ENCODE data around the gene NCBP2. TPM values are rescaled to one million over a fixed set of nuclear protein-coding genes. Genes with fewer than 3 reads are reported as not detected.

NCBP2 gene
- total RNA-seq, 1 donor from 2014 or later = 55.1 TPM

DNA sequence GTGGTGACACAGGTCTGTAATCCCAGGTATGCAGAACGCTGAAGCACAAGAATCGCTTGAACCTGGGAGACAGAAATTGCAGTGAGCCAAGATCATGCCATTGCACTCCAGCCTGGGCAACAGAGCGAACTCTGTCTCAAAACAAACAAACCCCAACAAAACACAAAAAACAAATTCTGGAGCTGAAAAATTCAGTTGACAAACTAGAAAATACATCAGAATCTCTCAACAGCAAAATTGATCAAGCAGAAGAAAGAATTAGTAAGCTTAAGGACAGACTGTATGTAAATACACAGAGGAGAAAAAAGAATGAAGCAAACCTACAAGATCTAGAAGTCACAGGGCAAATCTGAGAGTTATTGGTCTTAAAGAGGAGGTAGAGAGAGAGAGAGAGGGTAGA is 25.3 kb downstream of the NCBP2 start:
- TF ChIP-seq CTCF (IDR thresholded peaks at IDR 0.05) = no peak

DNA sequence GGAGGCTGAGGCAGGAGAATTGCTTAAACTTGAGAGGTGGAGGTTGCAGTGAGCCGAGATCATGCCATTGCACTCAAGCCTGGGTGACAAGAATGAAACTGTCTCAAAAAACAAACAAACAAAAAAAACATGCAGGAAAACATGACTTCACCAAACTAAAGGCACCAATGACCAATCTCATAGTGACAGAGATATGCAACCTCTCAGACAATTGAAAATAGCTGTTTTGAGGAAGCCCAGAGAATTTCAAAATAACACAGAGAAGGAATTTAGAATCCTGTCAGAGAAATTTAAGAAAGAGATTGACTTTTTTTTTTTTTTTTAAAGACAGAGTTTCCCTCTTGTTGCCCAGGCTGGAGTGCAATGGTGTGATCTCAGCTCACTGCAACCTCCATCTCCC is 26.1 kb downstream of the NCBP2 start:
- peaks cover 18% of the 10 kb centered on the region for H3K36me3 ChIP-seq
- intact Hi-C loops (cut with DNase I) = no loop called here
- no peaks in the 10 kb centered on the region for H3K9me3 ChIP-seq
- no peaks in the 10 kb centered on the region for H3K27me3 ChIP-seq (ENCODE audit: low read depth)
- no peak overlapping the region for H3K4me3 ChIP-seq
- TF ChIP-seq CTCF (IDR thresholded peaks at IDR 0.05) = no peak
- DNase-seq (no peak), ATAC-seq (no peak)
- H3K27ac ChIP-seq = no peak overlapping the region
- no peaks in the 10 kb centered on the region for H3K4me1 ChIP-seq

More for the DNA sequence above, 25.3 kb downstream of the NCBP2 start:
- Histone ChIP-seq H3K27ac (no peak overlapping the region), H3K4me1 (no peaks in the 10 kb centered on the region), H3K4me3 (no peak overlapping the region), H3K36me3 (peaks cover 18% of the 10 kb centered on the region), H3K27me3 (ENCODE audit: low read depth) (no peaks in the 10 kb centered on the region), H3K9me3 (no peaks in the 10 kb centered on the region)
- intact Hi-C loops (cut with DNase I) = no loop called here
- ATAC-seq = no peak
- DNase-seq = no peak

DNA sequence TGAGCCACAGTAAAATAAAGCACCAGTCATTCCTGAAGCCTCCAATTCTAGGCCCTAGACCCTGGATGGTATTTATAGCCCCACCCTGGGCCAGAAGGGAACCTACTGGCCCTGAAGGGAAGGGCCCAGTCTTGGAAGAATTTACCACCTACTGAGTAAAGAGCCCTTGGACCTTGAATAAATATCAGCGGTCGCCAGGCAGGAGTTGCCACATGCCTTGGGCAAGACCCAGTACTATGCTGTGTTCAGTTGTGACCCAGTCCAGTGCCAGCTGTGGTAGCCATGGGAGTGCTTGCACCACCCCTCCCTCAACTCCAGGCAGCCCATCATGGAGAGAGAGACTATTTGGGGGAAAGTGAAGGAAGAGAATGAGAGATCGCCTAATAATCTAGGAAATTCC is 27.0 kb downstream of the NCBP2 start:
- H3K4me1 ChIP-seq = no peaks in the 10 kb centered on the region
- peak in 1 of 2 donors; percentile 75 for ATAC-seq
- no peak for DNase-seq
- TF ChIP-seq CTCF (IDR thresholded peaks at IDR 0.05) = no peak
- H3K9me3 ChIP-seq = no peaks in the 10 kb centered on the region
- no peaks in the 10 kb centered on the region for H3K27me3 ChIP-seq (ENCODE audit: low read depth)
- intact Hi-C loops (cut with DNase I) = no loop called here
- peaks cover 18% of the 10 kb centered on the region for H3K36me3 ChIP-seq
- no peak overlapping the region for H3K4me3 ChIP-seq
- no peak overlapping the region for H3K27ac ChIP-seq

DNA sequence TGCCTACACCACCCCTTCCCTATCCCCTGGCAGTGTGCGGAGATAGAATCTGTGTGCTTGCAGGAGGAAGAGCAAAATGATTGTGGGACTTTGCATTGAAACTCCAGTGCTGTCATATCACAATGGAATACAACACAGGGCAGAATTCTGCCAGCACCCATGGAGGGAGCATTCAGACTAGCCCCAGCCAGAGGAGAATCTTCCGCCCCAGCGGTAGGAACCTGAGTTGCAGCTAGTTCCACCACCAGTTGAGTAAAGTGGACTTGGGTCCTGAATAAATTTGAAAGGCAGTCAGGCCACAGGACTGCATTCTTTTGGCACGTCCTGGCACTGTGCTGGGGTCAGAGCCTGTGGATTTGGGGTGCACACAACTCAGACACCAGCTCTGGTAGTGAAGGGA is 27.5 kb downstream of the NCBP2 start:
- Histone ChIP-seq H3K4me3 (no peak overlapping the region), H3K9me3 (no peaks in the 10 kb centered on the region), H3K27ac (no peak overlapping the region), H3K27me3 (ENCODE audit: low read depth) (no peaks in the 10 kb centered on the region), H3K4me1 (no peaks in the 10 kb centered on the region), H3K36me3 (peaks cover 18% of the 10 kb centered on the region)
- TF ChIP-seq CTCF (IDR thresholded peaks at IDR 0.05) = no peak
- DNase-seq (no peak), ATAC-seq (no peak)
- intact Hi-C loops (cut with DNase I) = no loop called here

DNA sequence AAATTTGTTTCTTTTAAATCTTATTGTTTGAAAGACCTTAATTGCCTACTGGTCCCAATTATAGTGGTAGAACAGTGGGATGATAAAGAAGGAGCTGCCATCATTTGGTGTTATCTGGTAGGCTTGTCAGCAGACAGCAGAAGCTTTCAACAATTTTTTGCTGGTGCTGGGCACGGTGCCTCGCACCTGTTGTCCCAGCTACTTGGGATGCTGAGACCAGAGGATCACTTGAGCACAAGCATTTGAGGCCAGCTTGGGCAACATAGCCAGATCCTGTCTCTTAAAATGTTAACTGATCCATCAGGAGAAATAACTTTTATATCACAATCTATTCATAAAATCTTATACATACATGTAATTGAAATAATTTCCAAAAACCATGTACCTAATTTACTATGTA is 38.6 kb downstream of the NCBP2 start:
- Histone ChIP-seq H3K27ac (no peak overlapping the region), H3K9me3 (no peaks in the 10 kb centered on the region), H3K36me3 (peaks cover 86% of the 10 kb centered on the region), H3K4me3 (no peak overlapping the region), H3K4me1 (no peaks in the 10 kb centered on the region), H3K27me3 (ENCODE audit: low read depth) (no peaks in the 10 kb centered on the region)
- TF ChIP-seq CTCF (IDR thresholded peaks at IDR 0.05) = no peak
- no peak for ATAC-seq
- no peak for DNase-seq
- intact Hi-C loops (cut with DNase I) = no loop called here

DNA sequence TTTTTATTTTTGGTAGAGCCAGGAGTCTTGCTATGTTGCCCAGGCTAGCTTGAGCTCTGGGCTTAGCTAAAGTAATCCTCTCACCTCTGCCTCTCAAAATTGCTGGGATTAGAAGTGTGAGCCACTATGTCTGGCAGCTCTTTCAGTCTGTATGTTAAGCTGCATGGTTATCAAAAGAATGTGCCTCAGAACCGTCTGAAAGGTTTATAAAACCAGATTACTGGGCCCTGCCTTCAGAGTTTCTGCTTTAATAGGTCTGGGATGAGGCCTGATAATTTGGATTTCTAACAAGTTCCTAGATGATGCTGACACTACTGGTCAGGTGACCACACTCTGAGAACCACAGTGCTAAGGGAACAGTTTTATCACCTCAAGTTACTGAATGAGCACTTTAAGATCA is 40.0 kb downstream of the NCBP2 start:
- intact Hi-C loops (cut with DNase I) = no loop called here
- H3K27ac ChIP-seq = no peak overlapping the region
- no peak overlapping the region for H3K4me3 ChIP-seq
- H3K36me3 ChIP-seq = peaks cover 78% of the 10 kb centered on the region
- no peaks in the 10 kb centered on the region for H3K4me1 ChIP-seq
- ATAC-seq = no peak
- TF ChIP-seq CTCF (IDR thresholded peaks at IDR 0.05) = no peak
- no peaks in the 10 kb centered on the region for H3K9me3 ChIP-seq
- no peak for DNase-seq
- H3K27me3 ChIP-seq (ENCODE audit: low read depth) = no peaks in the 10 kb centered on the region

Data from lower lobe of right lung (tissue), 2 donors.